ENCODE results near the gene MTFMT.

The MTFMT gene

DNA sequence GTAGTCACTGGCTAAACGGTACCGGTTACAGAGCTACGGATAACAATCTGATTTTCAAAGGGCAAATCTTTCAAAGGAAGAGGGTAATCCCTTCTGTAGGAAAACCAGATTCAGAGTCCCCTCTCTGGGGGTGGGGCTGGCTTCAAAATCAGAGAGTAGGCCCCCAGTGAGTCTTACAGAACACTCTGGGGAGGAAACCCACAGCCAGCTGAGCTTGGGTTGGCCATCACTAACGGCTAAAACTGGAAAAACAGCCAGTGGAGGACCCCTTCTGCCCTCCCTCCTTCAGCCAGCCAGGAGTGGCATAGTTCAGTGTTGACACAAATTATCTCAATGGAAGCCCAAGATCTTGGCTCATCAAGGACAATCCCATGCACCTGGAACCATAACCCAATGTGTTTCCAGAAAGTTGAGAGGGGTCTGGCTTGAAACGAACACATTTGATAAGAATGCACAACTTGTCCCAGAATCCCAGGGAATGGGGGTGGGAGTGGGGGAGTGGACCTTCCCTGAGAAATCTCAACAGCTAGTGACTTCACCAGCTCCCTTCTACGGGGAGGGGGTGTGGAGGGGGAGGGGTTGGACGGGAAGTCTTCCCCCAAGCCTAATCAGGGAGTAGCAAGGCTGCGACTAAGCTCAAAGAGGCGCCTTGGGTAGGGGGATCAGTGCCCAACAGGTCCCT, 37.3 kb upstream of the MTFMT start:
- H3K9ac ChIP-seq: 0 out of 22 replicates have a peak overlapping the region, but pooled peaks of 1 of the 11 experiments have one; percentile 32
- no peaks in the 10 kb centered on the region; a peak in 1 of 22 replicates for H4K20me1 ChIP-seq
- H3K4me2 ChIP-seq: peak overlapping the region in 10 of 11 experiments; percentile 17 to 94 (median 82); a peak in 19 of 22 replicates
- no peaks in the 10 kb centered on the region for H3K36me3 ChIP-seq
- peaks cover 10 to 27% (median 16%) of the 10 kb centered on the region in 11 experiments; a peak in 19 of 22 replicates for H3K27me3 ChIP-seq
- no peak for TF ChIP-seq Cebpa-rat (IDR thresholded peaks at IDR 0.05)
- H3K4me3 ChIP-seq: peak overlapping the region in 3 of 10 experiments; percentile 14 to 31 (median 30); a peak in 4 of 20 replicates
- peak overlapping the region in 2 of 11 experiments; percentile 47 to 48; a peak in 6 of 22 replicates for H3K27ac ChIP-seq
- no peaks in the 10 kb centered on the region for H3K9me3 ChIP-seq (replicated peaks in 1 of 11)
- peaks cover 8 to 73% (median 63%) of the 10 kb centered on the region in 10 experiments for H3K4me1 ChIP-seq

DNA sequence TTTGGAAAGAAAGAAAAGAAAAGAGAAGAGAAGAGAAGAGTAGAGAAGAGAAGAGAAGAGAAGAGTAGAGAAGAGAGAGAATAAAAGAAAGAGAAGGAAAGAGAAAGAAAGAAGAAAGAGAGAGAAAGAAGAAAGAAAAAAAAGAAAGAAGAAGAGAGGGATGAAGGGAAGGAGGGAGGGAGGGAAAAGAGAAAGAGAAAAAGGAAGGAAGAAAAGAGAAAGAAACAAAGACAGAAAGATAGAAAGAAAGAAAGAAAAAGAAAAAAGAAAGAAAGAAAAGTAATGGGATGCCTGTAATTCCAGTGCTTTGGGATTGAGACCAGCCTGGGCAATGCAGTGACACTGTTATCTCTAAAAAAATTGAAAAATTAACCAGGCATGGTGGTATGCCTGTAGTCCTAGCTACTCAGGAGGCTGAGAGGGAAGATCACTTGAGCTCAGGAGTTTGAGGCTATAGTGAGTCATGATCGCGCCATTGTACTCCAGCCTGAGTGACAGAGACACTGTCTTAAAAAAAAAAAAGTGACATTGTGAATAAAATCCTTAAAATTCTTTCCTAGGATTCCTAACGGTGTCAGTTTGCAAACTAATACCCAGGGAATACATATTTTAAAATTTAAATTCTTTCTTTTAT, 36.7 kb upstream of the MTFMT start:
- Histone ChIP-seq H3K27me3 (peaks cover 10 to 27% (median 16%) of the 10 kb centered on the region in 11 experiments; a peak in 19 of 22 replicates), H4K20me1 (no peaks in the 10 kb centered on the region; a peak in 1 of 22 replicates), H3K4me3 (peak overlapping the region in 1 of 10 experiments; percentile 17; a peak in 2 of 20 replicates), H3K9me3 (replicated peaks in 1 of 11) (no peaks in the 10 kb centered on the region), H3K4me2 (peak overlapping the region in 10 of 11 experiments; percentile 17 to 94 (median 82); a peak in 19 of 22 replicates), H3K36me3 (no peaks in the 10 kb centered on the region), H3K4me1 (peaks cover 1 to 66% (median 57%) of the 10 kb centered on the region in 10 experiments), H3K9ac (no peak overlapping the region), H3K27ac (peak overlapping the region in 2 of 11 experiments; percentile 47 to 48; a peak in 5 of 22 replicates)
- no peak for TF ChIP-seq Cebpa-rat (IDR thresholded peaks at IDR 0.05)

DNA sequence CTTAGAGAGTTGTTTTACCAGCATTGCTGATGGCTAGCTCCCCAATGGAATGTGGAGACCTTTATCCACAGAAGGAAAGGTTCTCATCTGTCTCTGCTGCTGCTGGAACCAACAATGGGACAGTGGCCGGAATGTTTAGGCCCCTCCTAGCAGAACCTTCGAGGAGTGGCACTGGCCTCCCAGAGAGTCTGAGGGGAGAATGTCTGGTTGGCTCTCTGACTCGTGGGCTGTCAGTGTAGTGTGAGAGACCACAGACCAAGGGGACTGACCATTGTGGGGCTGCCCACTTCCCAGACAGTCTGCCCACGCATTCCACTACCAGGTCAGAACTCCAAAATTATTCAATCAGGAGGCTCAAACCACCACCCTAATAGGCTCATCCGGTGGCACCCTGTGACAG, 33.3 kb upstream of the MTFMT start:
- Histone ChIP-seq H3K27ac (no peak overlapping the region), H3K4me3 (no peak overlapping the region), H3K27me3 (peaks cover 6 to 17% (median 7%) of the 10 kb centered on the region in 11 experiments; a peak in 19 of 22 replicates), H3K4me2 (no peak overlapping the region), H3K4me1 (peaks cover 3 to 32% (median 25%) of the 10 kb centered on the region in 10 experiments), H3K36me3 (no peaks in the 10 kb centered on the region), H3K9ac (no peak overlapping the region; a peak in 1 of 22 replicates), H4K20me1 (no peaks in the 10 kb centered on the region), H3K9me3 (replicated peaks in 1 of 11) (no peaks in the 10 kb centered on the region)
- TF ChIP-seq Cebpa-rat (IDR thresholded peaks at IDR 0.05): no peak

DNA sequence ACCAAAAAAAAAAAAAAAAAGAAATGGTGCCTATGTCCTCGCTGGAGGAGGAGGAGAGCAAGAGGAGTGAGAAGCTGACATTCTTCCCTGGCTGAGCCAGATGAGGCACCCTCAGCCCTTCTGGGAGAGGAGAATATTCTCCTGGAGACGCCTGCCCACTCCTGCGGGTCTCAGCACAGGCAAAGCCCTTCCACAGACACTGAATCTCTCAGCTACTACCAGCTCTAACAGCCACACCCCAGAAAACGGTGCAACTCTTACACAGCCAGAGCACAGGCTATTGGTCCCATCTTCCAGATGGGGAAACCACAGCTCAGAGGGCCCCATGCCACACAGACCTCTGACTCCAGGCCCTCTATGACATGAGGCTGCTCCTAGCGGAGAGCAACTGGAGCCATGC, 32.6 kb upstream of the MTFMT start:
- H3K4me1 ChIP-seq: peaks cover 0 to 27% (median 18%) of the 10 kb centered on the region in 10 experiments; a peak in 16 of 20 replicates
- H3K4me2 ChIP-seq: no peak overlapping the region
- H3K4me3 ChIP-seq: no peak overlapping the region
- H3K9me3 ChIP-seq (replicated peaks in 1 of 11): no peaks in the 10 kb centered on the region
- H3K36me3 ChIP-seq: no peaks in the 10 kb centered on the region
- TF ChIP-seq Cebpa-rat (IDR thresholded peaks at IDR 0.05): no peak
- no peak overlapping the region for H3K27ac ChIP-seq
- no peaks in the 10 kb centered on the region for H4K20me1 ChIP-seq
- H3K27me3 ChIP-seq: peaks cover 0 to 10% (median under 1%) of the 10 kb centered on the region in 11 experiments; a peak in 11 of 22 replicates
- H3K9ac ChIP-seq: no peak overlapping the region

DNA sequence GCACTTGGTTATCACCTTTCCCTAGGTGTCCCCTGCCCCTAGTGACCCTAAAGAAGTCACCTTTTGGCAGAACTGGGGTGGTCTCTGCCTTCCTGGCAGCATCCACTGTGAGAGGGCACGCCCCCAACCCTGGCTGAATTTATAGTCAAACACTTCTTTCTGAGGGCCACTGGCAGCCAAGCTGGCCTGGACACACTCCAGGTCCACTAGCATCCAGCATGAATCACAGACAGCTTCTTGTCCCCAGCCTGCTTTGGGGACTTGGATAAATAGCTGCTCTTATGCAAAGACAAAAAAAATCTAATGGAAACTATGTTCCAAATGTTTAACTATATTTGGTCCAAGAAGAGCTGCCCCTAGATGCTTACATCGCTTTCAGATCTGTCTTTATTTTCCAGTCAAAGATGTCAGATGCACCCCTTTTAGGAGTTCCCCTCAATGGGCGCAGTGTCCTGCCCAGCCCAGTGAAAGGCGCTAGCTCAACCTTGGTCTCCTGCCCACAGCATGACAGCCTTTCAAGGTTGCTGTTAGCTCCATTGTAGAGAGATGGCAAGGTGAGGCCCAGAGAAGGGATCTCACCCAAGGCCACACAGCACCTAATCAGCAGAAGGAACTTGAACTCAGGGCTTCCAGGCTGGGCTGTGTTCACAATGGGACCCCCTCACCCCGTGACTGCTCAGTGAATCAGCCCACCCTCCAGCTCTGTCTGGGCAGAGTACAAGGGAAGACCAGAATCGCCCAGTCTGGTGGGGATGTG, 31.4 kb upstream of the MTFMT start:
- no peak for TF ChIP-seq Cebpa-rat (IDR thresholded peaks at IDR 0.05)
- no peak overlapping the region for H3K27ac ChIP-seq
- H3K9me3 ChIP-seq (replicated peaks in 1 of 11): no peaks in the 10 kb centered on the region
- H4K20me1 ChIP-seq: no peaks in the 10 kb centered on the region
- H3K4me2 ChIP-seq: no peak overlapping the region
- peaks cover 4 to 27% (median 12%) of the 10 kb centered on the region in 10 experiments for H3K4me1 ChIP-seq
- no peak overlapping the region for H3K9ac ChIP-seq
- H3K4me3 ChIP-seq: no peak overlapping the region
- no peaks in the 10 kb centered on the region for H3K27me3 ChIP-seq
- no peaks in the 10 kb centered on the region for H3K36me3 ChIP-seq

DNA sequence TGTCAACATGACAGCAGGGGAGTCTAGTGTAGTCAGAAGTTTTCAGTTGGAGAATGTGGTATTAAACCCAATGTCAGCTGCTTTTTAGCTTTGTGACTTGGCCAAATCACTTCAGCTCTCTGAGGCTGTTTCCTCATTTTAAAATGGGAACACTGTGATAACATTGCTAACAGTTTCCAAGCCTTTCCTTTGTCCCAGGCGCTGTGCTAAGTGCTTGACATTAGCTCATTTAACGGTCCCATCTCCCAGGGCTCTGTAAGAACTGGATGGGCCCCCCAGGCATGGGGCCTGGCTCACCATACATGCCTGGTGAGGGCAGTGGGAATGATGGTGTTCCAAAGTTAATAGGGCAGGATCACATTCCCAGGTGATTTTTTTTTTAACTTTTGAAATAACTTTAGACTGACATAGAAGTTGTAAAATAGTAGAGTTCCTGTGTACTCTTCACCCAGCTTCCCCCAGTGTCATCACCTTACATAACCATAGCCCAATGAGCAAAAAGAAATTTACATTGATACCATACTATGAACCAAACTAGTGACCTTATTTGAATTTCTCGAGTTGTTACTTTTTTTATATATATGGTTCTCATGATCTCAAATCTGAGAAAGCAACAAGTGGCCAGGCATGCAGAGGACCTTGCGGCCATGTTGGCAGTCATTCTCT, 30.6 kb upstream of the MTFMT start:
- Histone ChIP-seq H4K20me1 (no peaks in the 10 kb centered on the region), H3K4me3 (no peak overlapping the region), H3K27ac (no peak overlapping the region), H3K36me3 (no peaks in the 10 kb centered on the region), H3K9me3 (replicated peaks in 1 of 11) (no peaks in the 10 kb centered on the region), H3K4me2 (peak overlapping the region in 1 of 11 experiments; percentile 46; a peak in 2 of 22 replicates), H3K9ac (no peak overlapping the region), H3K4me1 (peaks cover 11 to 27% (median 15%) of the 10 kb centered on the region in 10 experiments), H3K27me3 (no peaks in the 10 kb centered on the region)
- no peak for TF ChIP-seq Cebpa-rat (IDR thresholded peaks at IDR 0.05)

DNA sequence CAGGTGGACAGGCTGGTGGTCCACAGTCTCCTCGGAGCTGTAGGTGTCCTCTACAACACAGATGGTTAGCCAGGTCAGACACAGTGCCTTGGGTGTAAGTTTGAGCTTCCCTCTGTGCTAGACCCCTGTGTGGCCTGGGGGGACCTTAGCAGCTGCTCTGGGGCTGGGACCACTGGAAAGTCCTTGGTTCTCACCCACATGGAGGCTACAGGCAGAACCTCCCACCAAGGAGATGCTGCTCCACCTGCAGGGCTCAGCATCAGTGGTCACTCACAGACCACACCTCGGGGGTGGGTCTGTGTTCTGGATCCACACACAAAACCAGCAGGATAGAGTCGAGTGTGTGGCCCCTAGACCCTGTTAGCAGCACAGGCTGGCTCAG, 29.9 kb upstream of the MTFMT start:
- Histone ChIP-seq H4K20me1 (peaks cover 0 to 4% (median 0%) of the 10 kb centered on the region in 11 experiments; a peak in 1 of 22 replicates), H3K4me3 (no peak overlapping the region), H3K36me3 (no peaks in the 10 kb centered on the region), H3K9ac (no peak overlapping the region), H3K27ac (no peak overlapping the region), H3K27me3 (no peaks in the 10 kb centered on the region), H3K4me1 (peaks cover 14 to 28% (median 19%) of the 10 kb centered on the region in 10 experiments), H3K4me2 (peak overlapping the region in 1 of 11 experiments; percentile 46; a peak in 2 of 22 replicates), H3K9me3 (replicated peaks in 1 of 11) (no peaks in the 10 kb centered on the region)
- TF ChIP-seq Cebpa-rat (IDR thresholded peaks at IDR 0.05): no peak
